Vagina (tissue), 2 donors: ENCODE results near the gene HES4. TPM values are rescaled to one million over a fixed set of nuclear protein-coding genes. Genes with fewer than 3 reads are reported as not detected.
A peak's percentile ranks its signal among the peaks of the same experiment; 100 is the strongest.

Experiments used
- DNase-seq, 2 donors: peaks; one replicate each; pipeline ENCODE4 v3.0.0-alpha.2; 2017; ENCODE audit errors: extremely low spot score in 2 of 2
- H3K27ac ChIP-seq: fragments of 200-600 bp; sonication (generic); one replicate; pipeline ENCODE4 v1.5.1; 2019
- H3K27me3 ChIP-seq: fragments of 200-600 bp; sonication (generic); one replicate; pipeline ENCODE4 v1.5.1; 2019
- H3K36me3 ChIP-seq, 2 donors: fragments of 200-600 bp; sonication (generic); one replicate each; pipeline ENCODE4 v1.5.1; 2017 to 2019
- H3K4me1 ChIP-seq: fragments of 200-600 bp; sonication (generic); one replicate; pipeline ENCODE4 v1.5.1; 2019
- H3K4me3 ChIP-seq, 2 donors: fragments of 200-600 bp; sonication (generic); 1 replicate in 1 of 2; 2 replicates in 1 of 2; pipeline ENCODE4 v1.5.1; 2016 to 2019
- H3K9me3 ChIP-seq: fragments of 200-600 bp; sonication (generic); one replicate; pipeline ENCODE4 v1.5.1; 2019
- POLR2A ChIP-seq, 2 donors: fragments of 450-650 bp; IDR thresholded peaks; one replicate each; pipeline ENCODE4 v1.6.1; 2017; ENCODE audit warnings: antibody characterized with exemption in 2 of 2, mild to moderate bottlenecking in 2 of 2, moderate library complexity in 2 of 2
- POLR2AphosphoS5 ChIP-seq, 2 donors: sonication (generic); formaldehyde crosslinking; IDR thresholded peaks; one replicate each; pipeline ENCODE4 v1.9.0; 2017; ENCODE audit warnings: antibody characterized with exemption in 2 of 2, mild to moderate bottlenecking in 2 of 2, low read depth in 1 of 2; ENCODE audit not compliant: insufficient read depth in 1 of 2
- intact Hi-C: fragments of 100-400 bp; cut with DNase I; formaldehyde crosslinking; loops from one replicate; pipeline ENCODE4 v1.15.1; 2023
- total RNA-seq: library from RNA; depleted of rRNA; stranded (reverse); fragments of >200 nt; gene quantifications from one replicate; pipeline ENCODE4 v1.2.3, GENCODE V29; 2016
- TF ChIP-seq, protein P1 (sequence below), 3 experiments: fragments of 450-650 bp in 2 of 3; fragments of 200-600 bp in 1 of 3; sonication (generic) in 1 of 3; IDR thresholded peaks; one replicate each; pipeline ENCODE4 v1.5.1; 2017 to 2019; ENCODE audit warnings: antibody characterized with exemption in 3 of 3, mild to moderate bottlenecking in 2 of 3, moderate library complexity in 2 of 3

HES4 gene
- total RNA-seq, 1 donor from 2014 or later: 34.6 TPM

DNA sequence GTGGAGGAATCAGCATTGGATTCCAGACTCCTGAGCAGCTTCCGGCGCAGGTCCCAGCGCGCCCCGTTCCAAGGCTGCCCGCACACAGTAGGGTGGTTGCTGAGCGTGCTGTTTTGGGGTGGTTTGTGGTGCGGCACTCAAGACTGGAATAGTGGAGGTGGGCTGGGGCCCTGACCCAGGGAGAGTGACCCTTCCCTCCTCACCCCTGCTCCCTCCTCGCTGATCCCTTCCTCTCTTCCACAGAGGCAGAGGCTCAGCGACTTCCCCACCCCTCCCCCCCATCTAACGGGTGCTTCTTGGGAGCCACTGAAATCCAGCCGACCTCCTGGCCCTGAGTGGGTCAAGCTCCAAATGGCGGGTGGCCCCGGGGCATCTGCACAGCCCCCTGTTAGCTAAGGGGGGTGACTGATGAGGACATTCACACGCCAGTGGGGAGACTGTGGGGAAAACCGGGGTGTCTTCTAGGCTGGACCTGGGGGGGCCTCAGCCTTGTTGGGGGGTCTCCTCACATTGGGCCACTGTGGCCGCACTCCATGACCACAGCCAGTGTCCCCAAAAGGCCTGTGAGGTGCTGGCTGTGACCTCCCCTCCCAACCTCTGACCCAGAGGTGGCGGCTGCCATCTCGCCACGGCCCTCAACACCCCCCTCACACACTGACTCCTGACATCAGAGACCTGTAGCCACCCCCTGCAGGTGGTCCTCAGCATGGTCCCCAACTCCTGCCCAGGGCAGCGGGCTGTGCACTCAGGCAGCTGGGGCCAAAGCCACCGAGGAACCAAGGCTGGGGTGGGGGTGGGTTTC lies 3.9 kb upstream of the HES4 start:
- no peaks in the 10 kb centered on the region for H3K9me3 ChIP-seq
- intact Hi-C loops: no loop called here
- no peak overlapping the region for H3K27ac ChIP-seq
- H3K4me3 ChIP-seq: no peak overlapping the region
- no peaks in the 10 kb centered on the region for H3K36me3 ChIP-seq
- H3K27me3 ChIP-seq: no peaks in the 10 kb centered on the region
- H3K4me1 ChIP-seq: peaks cover 48% of the 10 kb centered on the region
- TF ChIP-seq POLR2AphosphoS5 (IDR thresholded peaks at IDR 0.05; ENCODE audit: insufficient read depth in 1 of 2, low read depth in 1 of 2): no peak
- TF ChIP-seq, protein P1, sequence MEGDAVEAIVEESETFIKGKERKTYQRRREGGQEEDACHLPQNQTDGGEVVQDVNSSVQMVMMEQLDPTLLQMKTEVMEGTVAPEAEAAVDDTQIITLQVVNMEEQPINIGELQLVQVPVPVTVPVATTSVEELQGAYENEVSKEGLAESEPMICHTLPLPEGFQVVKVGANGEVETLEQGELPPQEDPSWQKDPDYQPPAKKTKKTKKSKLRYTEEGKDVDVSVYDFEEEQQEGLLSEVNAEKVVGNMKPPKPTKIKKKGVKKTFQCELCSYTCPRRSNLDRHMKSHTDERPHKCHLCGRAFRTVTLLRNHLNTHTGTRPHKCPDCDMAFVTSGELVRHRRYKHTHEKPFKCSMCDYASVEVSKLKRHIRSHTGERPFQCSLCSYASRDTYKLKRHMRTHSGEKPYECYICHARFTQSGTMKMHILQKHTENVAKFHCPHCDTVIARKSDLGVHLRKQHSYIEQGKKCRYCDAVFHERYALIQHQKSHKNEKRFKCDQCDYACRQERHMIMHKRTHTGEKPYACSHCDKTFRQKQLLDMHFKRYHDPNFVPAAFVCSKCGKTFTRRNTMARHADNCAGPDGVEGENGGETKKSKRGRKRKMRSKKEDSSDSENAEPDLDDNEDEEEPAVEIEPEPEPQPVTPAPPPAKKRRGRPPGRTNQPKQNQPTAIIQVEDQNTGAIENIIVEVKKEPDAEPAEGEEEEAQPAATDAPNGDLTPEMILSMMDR (IDR thresholded peaks at IDR 0.05): no peak
- no peak for TF ChIP-seq POLR2A (IDR thresholded peaks at IDR 0.05)
- DNase-seq: no peak

DNA sequence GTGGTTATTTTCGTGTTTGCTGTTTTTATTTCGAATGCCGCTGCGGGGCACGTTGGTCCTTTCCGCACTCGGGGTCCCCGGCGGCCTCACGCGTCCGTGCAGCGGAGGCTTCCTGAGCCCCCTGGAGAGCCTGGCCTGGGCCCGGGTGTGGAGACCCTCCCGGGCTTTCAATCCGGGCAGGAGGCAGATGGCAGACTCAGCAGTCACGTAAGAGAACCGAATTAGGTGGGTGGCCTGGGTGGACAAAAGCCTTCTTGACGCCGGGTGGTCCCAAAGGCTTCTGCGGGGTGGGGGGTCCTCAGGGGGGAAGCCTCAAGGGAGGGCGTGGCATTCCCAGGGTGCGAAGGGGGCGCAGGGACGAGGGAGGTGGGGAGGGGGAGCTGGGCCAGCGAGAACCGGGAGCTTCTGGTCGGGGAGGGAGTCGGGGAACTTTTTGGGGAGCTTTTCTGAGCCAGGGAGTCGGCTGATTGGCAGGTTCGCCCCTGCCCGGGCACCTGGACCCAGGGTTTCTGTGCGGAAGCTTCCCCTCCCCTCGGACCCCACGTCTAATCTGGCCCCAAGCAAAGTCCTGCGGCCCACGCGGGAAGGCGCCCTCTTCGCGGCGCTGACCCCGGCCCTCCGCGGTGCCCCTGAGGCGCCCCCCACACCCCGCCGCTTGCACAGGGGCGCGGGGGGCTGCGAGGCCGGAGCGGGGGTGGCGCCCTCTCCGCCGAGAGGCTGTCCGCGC lies 1.3 kb upstream of the HES4 start:
- Histone ChIP-seq H3K4me1 (peaks cover 52% of the 10 kb centered on the region), H3K27ac (peak overlapping the region; percentile 99), H3K36me3 (no peaks in the 10 kb centered on the region), H3K4me3 (peak overlapping the region; percentile 61 to 73), H3K27me3 (no peaks in the 10 kb centered on the region), H3K9me3 (no peaks in the 10 kb centered on the region)
- intact Hi-C loops: no loop called here
- no peak for TF ChIP-seq POLR2A (IDR thresholded peaks at IDR 0.05)
- peak in 1 of 2 donors; percentile 87 for DNase-seq

DNA sequence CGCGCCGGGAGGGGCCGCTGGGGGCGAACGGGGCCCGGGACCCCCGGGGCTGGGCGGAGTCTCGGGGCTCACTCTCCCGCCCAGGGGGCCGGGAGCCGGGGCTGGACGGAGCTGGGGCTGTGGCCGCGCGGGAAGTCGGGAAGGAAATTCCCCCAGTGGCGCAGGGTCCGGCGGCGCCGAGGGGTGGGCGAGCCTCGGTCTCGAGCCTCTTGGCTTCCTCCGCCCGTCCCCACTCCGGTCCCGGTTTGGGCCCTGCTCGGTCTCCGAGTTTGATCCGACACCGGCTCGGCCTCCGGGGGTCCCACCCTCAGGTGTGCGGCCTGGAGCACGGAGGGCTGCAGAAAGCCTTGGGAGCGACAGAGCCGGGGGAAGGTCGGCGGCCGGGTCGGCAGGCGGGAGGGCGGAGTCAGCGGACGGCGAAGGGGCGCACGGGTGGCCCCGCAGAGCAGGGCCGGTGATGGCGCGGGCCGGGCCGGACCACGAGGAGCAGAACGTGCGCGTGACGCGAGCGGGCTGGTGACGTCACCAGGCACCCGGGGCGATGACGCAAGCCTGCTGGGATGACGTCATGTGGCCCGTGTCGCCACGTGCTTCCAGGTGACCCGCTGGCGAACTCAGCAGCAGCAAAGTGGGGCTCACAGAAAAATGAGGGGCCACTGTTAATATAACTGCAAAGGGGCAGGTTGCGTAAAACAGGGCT lies 610 bp upstream of the HES4 start:
- TF ChIP-seq POLR2AphosphoS5 (IDR thresholded peaks at IDR 0.05; ENCODE audit: insufficient read depth in 1 of 2, low read depth in 1 of 2) (peak in 1 of 2 donors; percentile 82), POLR2A (IDR thresholded peaks at IDR 0.05) (peak in 1 of 2 donors; percentile 48)
- TF ChIP-seq, protein P1 (IDR thresholded peaks at IDR 0.05): no peak
- peak in 1 of 2 donors; percentile 89 for DNase-seq
- no peaks in the 10 kb centered on the region for H3K9me3 ChIP-seq
- peak overlapping the region; percentile 99 for H3K27ac ChIP-seq
- peaks cover 45% of the 10 kb centered on the region for H3K4me1 ChIP-seq
- H3K36me3 ChIP-seq: no peaks in the 10 kb centered on the region
- H3K4me3 ChIP-seq: peak overlapping the region; percentile 61 to 73
- no peaks in the 10 kb centered on the region for H3K27me3 ChIP-seq
- intact Hi-C loops: no loop called here

DNA sequence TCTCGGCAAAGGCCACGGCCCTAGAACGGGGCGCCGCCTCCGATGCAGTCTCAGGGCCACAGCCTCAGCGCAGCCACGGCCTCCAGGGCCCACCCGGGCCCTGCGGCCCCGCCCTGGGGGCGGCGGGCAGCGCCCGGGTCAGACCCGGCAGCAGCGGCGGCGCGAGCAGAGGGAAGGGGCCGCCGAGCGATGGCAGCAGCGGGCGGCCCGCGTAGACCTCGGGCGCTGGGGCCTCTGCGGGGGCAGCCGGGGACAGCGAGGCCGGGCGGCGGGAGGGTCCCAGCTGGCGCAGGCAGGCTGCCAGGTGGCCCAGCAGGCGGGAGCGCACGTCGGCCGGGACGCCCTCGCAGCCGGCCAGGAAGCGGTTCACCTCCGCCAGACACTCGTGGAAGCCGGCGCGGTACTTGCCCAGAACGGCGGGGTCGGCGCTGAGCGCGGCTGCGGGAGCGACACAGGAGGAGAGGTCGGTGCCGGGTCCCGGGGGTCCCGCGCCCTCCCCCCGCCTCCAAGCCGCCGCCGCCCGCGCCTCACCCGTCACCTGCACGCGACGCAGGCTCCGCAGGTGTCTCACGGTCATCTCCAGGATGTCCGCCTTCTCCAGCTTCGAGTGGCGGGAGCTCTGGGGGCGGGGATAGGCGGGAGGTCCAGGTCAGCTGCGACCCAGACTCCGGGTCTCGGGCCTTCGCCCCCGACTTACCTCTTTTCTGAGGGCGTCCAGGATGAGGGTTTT lies 737 bp downstream of the HES4 start:
- H3K27ac ChIP-seq: peak overlapping the region; percentile 99
- peaks cover 34% of the 10 kb centered on the region for H3K4me1 ChIP-seq
- peak overlapping the region; percentile 61 to 73 for H3K4me3 ChIP-seq
- DNase-seq: no peak
- H3K27me3 ChIP-seq: no peaks in the 10 kb centered on the region
- TF ChIP-seq POLR2A (IDR thresholded peaks at IDR 0.05) (no peak), POLR2AphosphoS5 (IDR thresholded peaks at IDR 0.05; ENCODE audit: insufficient read depth in 1 of 2, low read depth in 1 of 2) (no peak)
- TF ChIP-seq, protein P1 (IDR thresholded peaks at IDR 0.05): no peak
- no peaks in the 10 kb centered on the region for H3K36me3 ChIP-seq
- H3K9me3 ChIP-seq: no peaks in the 10 kb centered on the region
- intact Hi-C loops: no loop called here

DNA sequence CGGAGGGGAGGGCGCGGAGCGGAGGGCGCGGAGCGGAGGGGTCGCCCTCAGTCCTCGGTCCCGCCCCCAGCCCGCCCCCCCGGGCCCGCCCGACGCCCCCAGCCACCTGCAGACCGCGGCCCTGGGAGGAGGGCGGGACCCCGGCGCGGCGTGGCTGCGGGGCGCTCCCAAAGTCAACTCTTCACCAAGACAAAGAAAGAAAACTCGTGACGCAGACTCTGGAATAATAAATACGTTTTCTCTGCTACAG lies 1.2 kb downstream of the HES4 start:
- H3K36me3 ChIP-seq: no peaks in the 10 kb centered on the region
- H3K27me3 ChIP-seq: no peaks in the 10 kb centered on the region
- H3K4me1 ChIP-seq: peaks cover 34% of the 10 kb centered on the region
- peak overlapping the region; percentile 61 to 73 for H3K4me3 ChIP-seq
- peak overlapping the region; percentile 99 for H3K27ac ChIP-seq
- TF ChIP-seq POLR2AphosphoS5 (IDR thresholded peaks at IDR 0.05; ENCODE audit: insufficient read depth in 1 of 2, low read depth in 1 of 2) (no peak), POLR2A (IDR thresholded peaks at IDR 0.05) (no peak)
- TF ChIP-seq, protein P1 (IDR thresholded peaks at IDR 0.05): no peak
- intact Hi-C loops: no loop called here
- DNase-seq: no peak
- H3K9me3 ChIP-seq: no peaks in the 10 kb centered on the region
